ENCODE results near the gene TMEM184A.

DNA sequence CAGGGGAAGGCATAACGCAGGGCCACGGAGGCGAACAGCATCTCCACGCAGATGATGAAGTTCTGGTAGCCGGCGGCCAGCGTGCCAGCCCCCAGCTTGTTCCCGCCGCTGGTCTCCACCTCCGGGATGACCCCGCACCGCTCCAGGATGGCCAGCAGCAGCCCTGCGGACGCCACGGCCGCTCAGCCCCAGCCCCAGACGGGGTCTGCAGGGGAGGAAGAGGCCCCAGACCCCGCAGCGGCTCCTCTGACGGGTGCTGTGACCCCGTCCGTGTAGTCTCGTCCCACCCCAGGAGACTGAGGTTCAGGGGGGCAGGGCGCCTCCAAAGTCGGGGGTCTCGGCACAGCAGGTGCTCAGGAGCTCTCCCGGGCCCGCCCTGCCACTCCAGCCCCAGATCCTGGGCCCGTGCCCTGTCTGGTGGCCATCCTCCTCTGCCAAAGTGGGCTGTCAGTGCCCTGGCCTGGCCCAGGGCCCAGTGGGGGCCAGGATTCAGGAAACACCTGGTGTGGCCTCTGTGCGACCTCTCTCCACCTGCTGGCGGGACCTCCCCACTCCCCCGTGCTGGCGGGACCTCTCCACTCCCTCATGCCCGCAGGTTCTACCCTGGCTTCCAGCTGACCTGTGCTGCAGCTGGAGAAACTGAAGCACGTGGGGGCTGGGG, 8.1 kb downstream of the TMEM184A start:
- TF ChIP-seq, protein P1, sequence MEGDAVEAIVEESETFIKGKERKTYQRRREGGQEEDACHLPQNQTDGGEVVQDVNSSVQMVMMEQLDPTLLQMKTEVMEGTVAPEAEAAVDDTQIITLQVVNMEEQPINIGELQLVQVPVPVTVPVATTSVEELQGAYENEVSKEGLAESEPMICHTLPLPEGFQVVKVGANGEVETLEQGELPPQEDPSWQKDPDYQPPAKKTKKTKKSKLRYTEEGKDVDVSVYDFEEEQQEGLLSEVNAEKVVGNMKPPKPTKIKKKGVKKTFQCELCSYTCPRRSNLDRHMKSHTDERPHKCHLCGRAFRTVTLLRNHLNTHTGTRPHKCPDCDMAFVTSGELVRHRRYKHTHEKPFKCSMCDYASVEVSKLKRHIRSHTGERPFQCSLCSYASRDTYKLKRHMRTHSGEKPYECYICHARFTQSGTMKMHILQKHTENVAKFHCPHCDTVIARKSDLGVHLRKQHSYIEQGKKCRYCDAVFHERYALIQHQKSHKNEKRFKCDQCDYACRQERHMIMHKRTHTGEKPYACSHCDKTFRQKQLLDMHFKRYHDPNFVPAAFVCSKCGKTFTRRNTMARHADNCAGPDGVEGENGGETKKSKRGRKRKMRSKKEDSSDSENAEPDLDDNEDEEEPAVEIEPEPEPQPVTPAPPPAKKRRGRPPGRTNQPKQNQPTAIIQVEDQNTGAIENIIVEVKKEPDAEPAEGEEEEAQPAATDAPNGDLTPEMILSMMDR (IDR thresholded peaks at IDR 0.05) = no peak
- TF ChIP-seq POLR2AphosphoS5 (IDR thresholded peaks at IDR 0.05) (no peak), POLR2A (IDR thresholded peaks at IDR 0.05) (no peak)

Data from breast epithelium (tissue), 3 donors.